GM18873 (cell line): Measurements from ENCODE around the gene LYPD6B.

Experiments used
- ATAC-seq: cut with Tn5 transposase; IDR thresholded peaks from one replicate; pipeline ENCODE4 v1.9.1; 2021; ENCODE audit warnings: mild to moderate bottlenecking, moderate library complexity, moderate number of reproducible peaks; ENCODE audit not compliant: unreplicated experiment, low FRiP score

The LYPD6B gene

GRCh38 chr2:149184991-149185390 is 146.5 kb downstream of the LYPD6B start:
- no peak for ATAC-seq

GRCh38 chr2:149185942-149186490 is 147.5 kb downstream of the LYPD6B start:
- ATAC-seq = no peak

DNA sequence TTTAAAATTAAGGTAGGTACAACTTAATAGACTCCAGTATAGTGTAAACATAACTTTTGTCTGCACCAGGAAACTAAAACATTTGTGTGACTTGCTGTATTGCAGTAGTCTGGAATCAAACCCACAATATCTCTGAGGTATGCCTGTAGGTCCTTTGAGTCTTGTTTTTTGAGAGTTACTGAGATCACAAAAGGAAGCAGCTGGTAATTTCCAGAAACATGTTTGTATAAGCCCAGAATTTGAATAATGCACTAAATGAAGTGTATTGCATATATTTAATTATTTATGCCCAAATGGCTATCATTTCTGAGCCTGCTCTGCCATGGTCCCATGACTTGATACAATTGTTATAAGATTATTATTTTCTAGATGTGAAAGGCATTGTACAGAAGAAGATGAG is 148.6 kb downstream of the LYPD6B start:
- no peak for ATAC-seq

DNA sequence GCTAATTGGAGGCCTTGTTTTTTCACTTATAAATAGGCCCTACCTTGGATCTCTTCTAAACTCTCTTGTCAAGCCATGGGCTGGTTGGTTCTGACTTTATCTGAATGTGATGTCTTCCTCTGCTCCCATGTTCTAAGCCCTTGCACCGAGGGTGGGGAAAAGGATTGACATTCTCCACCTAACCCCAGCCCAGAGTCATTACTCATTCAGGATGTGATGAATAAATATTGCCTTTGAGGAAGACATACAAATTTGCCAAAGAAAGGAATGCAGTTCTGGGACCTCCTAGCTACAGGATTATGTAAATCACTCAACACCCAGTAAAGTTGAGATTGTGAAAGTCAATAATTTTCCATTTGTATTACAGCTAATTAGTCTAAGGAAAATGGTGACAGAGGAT is 149.8 kb downstream of the LYPD6B start:
- no peak for ATAC-seq

DNA sequence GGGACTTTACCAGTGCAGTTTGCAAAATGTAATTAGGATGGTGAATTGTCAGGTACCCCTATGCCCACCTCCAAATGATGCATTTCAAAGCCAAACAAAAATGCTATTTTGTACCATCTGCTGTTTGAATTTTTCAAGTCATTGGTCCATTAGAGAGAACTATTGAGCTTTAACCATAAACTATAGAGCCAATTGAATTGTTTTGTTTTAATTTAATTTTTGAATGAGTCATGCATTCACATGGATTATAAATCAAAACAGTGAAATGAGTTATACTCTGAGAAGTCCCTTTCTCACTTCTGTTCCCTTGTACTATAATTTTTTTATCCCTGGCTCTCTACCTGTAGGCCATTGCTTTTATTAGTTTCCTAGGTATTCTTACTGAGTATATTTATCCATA is 151.3 kb downstream of the LYPD6B start:
- no peak for ATAC-seq

DNA sequence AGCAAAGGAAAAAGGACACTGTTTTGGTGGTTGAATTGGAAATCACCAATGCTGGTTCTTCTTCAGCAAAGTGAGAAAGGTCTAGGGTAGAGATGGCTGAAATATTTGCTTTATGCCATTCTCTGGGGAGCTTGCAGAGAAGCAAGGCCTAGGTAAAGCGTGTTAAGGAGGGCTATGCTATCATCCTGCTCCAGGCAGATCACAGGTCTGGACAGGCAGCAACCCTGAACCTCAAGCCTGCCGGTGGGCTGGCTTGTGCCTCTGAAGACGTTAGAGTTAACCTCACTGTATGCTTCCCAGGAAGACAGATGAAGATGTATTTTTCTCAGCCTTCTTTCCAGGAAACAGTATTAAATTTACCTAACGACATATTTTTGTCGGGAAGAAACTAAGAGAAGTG is 153.4 kb downstream of the LYPD6B start:
- ATAC-seq = no peak

GRCh38 chr2:149192427-149192826 is 153.9 kb downstream of the LYPD6B start:
- ATAC-seq = no peak

DNA sequence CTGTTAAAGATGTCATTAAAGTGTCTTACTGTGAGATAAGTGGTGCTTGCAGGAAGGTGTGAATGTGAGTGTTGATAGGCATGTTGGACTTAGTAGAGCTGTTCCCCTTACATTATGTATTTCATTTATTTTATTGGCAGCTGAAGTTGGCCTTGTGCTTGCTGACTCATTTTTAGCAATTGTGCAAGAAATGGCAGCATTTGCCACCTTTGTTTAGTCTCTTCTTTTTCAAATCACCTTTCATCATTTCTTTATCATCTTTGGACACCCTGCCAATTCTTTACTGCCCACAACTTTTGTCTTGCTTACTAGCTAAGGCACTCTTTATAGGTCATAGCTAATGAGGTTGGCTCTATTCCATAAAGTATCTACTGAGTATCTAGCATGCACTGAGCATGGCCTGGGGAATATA is 161.6 kb downstream of the LYPD6B start:
- no peak for ATAC-seq

GRCh38 chr2:149204686-149205085 is 166.2 kb downstream of the LYPD6B start:
- ATAC-seq = no peak

- no peak for ATAC-seq
Observed at GRCh38 chr2:149205143-149205542, 166.6 kb downstream of the LYPD6B start.

DNA sequence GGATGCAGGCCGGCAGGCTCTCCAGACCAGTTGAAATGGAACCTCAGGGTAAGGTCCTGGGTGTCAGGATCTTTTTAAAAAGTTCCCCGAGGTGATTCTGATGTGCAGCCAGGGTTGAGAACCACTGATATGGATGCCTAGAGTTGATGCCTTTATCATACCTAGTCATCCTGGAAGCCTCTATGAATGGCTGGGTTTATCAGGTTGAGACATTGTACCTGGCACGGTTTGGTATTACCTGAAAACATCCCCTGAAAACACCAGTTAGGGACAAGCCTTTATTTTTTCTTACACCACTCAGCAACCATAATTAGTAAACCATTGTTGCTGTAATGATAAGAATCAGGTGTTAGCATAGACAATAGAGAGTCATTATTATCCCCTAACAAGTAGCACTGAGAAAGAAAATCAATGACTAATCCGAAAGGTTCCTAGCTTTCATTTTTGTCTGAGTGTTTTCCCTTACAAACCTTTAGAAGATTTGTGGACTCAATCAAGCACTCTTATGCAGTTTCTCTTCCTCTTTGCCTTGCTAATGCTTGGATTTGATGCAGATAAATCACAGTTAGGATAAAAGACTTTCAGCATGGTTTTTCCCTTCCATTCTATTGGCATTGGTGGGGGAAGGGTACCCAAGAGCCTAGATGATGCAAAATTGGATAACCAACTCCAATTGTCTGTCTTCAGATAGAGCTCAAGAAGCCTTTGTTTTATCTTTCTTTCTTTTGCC is 175.4 kb downstream of the LYPD6B start:
- ATAC-seq = no peak

GRCh38 chr2:149218497-149218896 is 180.0 kb downstream of the LYPD6B start:
- ATAC-seq = no peak

DNA sequence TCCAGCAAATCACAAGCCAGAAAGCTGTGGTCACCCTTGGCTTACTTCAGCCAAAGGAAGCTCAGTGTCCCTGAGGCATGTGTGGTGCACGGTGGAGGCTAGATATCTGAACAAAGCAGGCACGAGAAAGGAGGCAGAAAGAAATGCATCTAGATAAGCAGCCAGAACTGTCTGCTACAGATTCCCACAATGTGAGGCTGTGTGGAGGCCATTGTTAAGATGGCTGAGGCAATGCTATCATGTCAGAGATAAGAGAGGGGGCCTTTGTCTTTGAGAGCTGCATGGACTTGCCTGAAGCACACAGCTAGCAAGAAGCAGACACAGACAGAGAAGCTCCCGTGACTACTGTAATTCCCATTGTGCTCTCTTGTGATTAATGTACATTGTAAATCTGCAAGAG is 181.4 kb downstream of the LYPD6B start:
- ATAC-seq = no peak

GRCh38 chr2:149221002-149221401 is 182.5 kb downstream of the LYPD6B start:
- no peak for ATAC-seq

DNA sequence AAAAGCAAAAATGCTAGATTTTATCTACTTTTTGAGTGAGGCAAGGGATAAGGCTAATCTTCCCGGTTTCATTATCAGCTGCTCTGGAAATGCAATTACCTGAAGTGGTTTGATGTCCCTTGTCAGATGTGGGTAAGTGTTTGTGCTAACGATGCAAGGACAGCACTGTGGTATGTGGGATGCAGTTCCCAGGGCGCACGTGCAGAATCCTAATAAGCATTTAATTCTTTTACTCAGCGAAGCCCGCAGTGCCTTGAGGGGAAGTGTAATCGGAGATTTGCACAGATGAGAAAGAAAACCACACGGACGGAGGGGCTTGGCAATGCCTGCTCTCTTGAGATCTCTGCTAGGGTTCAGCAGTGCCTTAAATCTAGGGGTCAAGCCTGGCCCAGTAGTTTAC is 183.4 kb downstream of the LYPD6B start:
- ATAC-seq = no peak

- ATAC-seq = no peak
Observed at GRCh38 chr2:149223472-149224095, 185.1 kb downstream of the LYPD6B start.

GRCh38 chr2:149224543-149224942 is 186.0 kb downstream of the LYPD6B start:
- ATAC-seq = no peak

- ATAC-seq = no peak
Observed at GRCh38 chr2:149225446-149225845, 186.9 kb downstream of the LYPD6B start.

DNA sequence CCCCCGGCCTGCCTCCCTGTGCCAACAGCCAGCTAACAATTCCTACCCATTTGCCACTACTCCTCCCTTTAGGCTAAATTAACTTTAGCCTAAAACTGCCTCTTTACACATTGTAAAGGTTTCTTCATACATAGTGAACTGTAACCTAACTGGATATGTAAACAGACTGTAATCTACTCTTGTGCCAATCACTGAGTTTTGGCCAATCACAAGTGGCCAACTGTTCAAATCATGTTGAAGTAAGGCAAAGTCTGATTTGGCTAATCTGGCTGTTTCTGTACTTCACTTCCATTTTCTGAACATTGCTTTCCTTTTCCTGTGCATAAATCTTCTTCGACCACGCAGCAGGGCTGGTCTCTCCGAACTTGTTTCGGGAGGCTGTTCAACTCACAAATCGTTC is 188.3 kb downstream of the LYPD6B start:
- ATAC-seq = no peak

DNA sequence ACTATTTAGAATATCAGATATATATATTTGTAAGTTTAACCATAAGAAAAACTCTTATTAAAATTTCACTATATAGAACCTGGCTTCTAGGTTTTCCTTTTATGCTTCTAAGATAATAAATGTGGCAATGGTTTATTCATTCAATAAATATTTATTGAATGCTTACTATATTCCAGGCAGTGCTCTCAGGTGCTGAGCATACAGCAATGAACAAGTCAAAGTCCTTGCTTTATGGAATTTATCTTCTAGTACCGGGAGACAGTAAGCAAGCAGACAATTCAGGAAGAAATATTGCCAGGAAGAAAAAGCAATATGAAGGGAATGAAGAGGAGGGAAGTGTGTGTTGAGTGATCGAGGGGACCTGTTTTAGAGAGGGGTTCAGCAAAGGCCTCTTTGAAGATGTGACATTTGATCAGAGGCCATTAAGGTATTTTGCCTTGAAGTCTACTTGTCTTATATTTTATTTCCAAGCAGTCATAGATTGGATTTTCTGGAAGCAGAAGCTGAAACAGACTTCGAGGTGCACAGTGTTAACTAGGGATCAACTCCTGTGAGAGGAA is 197.4 kb downstream of the LYPD6B start:
- ATAC-seq = no peak

DNA sequence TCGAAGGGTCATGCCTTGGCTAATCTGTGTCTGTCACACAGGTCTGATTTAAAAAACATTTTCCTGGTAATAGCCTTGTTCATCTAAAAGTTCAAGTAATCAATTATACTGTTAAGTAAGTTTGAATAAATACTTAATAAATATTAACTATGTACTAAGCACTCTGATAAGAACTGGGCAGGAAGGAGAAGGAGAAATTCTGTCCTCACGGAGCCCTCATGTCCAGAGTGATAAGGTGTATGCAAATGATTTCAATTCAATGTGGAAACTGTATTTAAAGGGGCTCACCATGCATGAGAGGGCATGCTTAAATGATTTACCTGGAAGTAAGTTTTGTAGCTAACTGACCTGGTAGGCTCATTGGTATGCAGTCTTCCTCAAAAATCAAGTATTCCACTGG is 197.9 kb downstream of the LYPD6B start:
- ATAC-seq = no peak

GRCh38 chr2:149246186-149246585 is 207.7 kb downstream of the LYPD6B start:
- no peak for ATAC-seq
